Measurements from ENCODE around the gene PAK5.

PAK5 gene

DNA sequence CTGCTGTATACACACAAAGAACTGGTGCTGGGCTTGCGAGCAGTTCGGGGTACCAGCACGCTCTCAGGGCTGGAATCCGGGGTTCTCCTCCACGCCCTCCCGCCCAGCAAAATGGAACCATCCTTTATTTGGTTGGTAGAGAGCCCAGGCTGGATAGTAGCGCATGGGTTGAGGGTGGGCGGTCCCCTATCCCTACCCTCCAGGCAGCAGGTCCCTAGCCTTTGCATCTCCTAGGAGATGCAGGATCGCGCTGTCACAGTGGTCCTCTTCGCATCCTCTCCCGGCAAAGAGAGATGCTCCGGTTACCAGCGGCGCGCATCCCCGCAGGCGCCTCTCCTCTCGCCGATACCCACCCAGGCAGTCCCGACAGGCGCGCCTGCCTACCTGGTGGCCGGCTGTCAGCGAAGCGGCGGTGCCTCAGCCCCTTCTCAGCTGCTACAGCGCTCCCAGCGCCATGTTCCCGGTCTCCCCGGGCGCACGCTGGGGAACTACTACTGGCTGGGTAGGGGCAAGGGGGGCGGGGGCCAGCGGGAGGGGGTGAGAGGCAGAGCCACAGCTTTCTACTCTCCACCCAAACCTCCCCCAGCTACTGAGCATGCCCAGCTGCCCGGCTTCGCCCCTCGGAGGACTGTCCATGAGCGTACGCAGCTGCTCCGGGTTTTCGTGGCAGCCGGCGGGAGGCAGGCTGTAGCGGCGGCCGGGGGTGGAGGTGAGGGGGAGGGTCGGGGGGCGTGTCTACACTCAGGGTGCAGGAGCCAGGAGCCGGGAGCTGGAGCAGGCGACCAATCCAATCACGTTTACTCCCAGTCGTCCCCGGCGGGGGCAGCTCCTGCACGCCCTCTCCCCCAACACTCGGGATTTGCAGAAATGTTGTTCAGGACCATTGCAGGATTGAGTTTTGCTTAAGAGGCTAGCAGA lies at the start of gene PAK5:
Gene PAK5, minus strand, starts transcription at position 699 of the 918 bp plus-strand sequence. CDS start 194,748 bp downstream, outside the sequence.
- Mint-ChIP-seq H3K27me3 (peaks cover 16% of the 10 kb centered on the region), H3K9me3 (peaks cover 0 to 15% of the 10 kb centered on the region in 2 donors), H3K27ac (no peak within 1 kb of the TSS), H3K4me3 (no peak within 1 kb of the TSS), H3K4me1 (peaks cover 6% of the 10 kb centered on the region)
- DNase-seq (no peak), ATAC-seq (no peak)

DNA sequence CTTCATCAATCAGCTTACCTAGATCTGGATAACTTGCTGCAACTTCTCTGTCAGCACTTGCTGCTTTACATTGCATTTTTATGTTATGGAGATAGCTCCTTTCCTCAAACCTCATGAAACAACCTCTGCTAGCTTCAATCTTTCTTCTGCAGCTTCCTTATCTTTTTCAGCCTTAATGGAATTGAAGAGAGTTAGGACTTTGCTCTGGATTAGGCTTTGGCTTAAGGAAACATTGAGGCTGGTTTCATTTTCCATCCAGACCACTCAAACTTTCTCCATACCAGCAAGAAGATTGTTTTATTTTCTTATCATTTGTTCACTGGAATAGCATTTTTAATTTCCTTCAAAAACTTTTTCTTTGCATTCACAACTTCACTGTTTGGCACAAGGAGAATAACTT lies 48.8 kb upstream of the PAK5 start:
- no peaks in the 10 kb centered on the region for H3K4me1 Mint-ChIP-seq
- no peak overlapping the region for H3K4me3 Mint-ChIP-seq

DNA sequence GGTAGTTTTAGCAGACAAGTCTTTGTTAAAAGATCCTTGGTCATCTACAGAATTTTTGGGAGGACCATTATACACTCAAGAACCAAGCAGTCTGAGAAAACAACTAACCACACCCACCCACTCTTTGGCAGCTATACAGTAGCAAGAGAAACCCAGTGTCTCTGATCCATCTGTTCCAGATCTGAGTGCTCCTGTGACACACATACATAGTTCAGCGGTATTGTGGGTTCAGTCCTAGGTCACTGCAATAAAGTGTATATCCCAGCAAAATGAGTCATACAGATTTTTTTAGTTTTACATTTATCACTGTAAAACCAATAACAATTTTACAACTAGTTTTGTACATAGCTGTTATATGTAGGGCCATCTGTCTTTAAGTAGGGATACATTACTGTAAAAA lies 47.4 kb upstream of the PAK5 start:
- Mint-ChIP-seq H3K4me3 (no peak overlapping the region), H3K27me3 (no peaks in the 10 kb centered on the region), H3K27ac (no peak overlapping the region), H3K4me1 (no peaks in the 10 kb centered on the region), H3K9me3 (peaks cover 8 to 9% of the 10 kb centered on the region in 2 donors)
- DNase-seq (no peak), ATAC-seq (no peak)

More for the DNA sequence above, 48.8 kb upstream of the PAK5 start:
- no peak for DNase-seq
- ATAC-seq: no peak
- Mint-ChIP-seq H3K27me3 (no peaks in the 10 kb centered on the region), H3K9me3 (peaks cover 8 to 9% of the 10 kb centered on the region in 2 donors), H3K27ac (no peak overlapping the region)

DNA sequence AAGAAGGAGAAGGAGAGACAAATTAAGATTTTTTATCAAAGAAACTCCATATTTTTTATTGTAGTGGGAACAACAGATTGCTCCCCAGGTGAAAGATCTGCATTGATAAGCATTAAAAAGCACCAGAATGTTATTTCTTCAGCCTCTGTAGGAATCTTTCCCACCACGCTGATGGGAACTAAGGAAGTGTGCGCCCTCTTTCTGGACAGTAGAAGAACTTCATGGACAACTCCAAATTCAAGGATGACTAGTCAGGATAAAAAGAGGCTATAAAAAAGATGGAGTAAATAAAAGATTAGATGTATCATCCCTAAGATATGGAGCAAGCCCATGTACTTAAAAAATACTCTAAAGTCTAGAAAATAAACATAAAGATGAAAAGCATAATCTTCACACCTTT lies 45.8 kb upstream of the PAK5 start:
- Mint-ChIP-seq H3K27ac (no peak overlapping the region), H3K27me3 (no peaks in the 10 kb centered on the region), H3K9me3 (peaks cover 8% of the 10 kb centered on the region in 2 donors), H3K4me3 (no peak overlapping the region), H3K4me1 (no peaks in the 10 kb centered on the region)
- no peak for ATAC-seq
- DNase-seq: no peak

DNA sequence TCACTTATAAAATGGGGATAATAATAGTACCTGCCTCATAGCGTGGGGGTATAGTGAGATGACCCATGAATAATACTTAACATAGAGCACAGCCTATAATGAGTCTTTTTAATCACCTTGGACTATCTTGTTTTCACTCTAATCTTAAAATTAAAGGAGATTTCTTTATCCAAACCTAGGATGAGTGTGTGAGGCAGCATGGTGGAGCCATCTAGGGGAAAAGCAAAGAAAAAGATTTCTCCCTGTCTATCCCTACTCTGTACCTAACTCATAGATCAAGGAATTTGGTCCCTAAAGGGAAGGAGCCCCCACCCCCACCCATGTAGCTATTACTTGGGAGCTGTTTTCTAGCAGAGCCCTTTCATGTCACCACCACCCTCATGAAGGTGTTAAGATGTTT lies 45.2 kb upstream of the PAK5 start:
- DNase-seq (no peak), ATAC-seq (no peak)
- Mint-ChIP-seq H3K4me3 (no peak overlapping the region), H3K27ac (no peak overlapping the region), H3K9me3 (peaks cover 2 to 4% of the 10 kb centered on the region in 2 donors), H3K4me1 (no peaks in the 10 kb centered on the region), H3K27me3 (no peaks in the 10 kb centered on the region)

DNA sequence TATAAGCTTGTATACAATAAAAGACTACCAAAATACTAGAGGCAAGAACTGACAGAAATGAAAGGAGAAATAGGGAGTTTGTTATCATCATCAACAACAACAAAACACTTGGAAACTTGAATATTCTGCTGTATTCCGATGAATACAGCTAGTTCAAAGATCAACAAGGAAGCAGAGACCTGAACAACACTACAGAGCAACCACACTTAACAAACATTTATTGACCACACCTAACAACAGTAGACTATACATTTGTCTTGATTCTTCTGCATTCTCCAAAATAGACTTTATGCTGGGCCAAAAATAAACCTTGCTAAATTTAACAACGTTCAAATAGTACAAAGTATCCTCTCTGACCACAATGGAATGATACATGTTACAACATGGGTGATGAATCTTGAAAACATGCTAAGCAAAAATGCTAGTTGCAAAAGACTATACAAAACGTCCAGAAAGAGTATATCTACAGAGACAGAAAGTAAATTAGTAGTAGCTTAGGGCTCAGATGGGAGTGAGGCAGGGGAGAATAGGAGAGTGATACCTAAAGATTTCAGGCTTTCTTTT lies 39.1 kb upstream of the PAK5 start:
- ATAC-seq (no peak), DNase-seq (no peak)

DNA sequence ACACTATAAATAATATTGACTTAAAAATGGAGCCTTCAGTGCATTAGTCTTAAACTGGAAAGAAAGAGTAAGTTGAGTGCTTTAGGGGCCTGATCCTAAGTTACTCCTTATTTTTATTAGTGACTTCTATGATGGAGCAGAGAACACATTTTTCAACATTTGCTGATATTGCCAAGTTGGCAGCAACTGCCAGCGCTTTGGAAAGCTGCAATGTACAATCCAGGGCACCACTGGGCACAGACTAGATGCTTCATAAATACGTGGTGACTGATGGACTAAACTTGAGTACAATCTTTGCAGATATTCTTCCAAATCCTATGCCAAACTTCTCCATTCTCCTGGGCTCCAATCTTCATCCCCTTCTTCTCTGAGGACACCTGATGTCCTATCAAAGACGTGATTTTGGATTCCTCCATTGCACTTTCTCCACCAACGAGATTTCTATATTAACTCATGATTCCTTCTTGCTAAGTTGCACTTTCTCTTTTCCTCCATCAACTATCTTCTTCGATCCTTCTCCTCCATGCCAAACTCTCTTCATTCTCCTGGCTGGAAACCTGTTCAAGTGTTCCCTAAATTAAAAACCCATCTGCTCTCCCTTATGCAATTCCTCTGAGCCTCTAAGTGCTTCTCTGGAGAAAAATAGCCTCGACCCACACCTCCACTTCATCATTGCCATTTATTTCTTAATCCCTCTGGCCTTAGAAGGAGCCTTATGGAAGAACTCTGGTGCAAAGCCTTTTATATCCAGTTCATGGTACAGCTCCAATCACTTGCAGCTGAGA lies 28.5 kb upstream of the PAK5 start:
- Mint-ChIP-seq H3K9me3 (peaks cover 7 to 15% of the 10 kb centered on the region in 2 donors), H3K27me3 (no peaks in the 10 kb centered on the region), H3K4me3 (no peak overlapping the region), H3K27ac (no peak overlapping the region), H3K4me1 (no peaks in the 10 kb centered on the region)
- ATAC-seq: no peak
- DNase-seq: no peak

More for the DNA sequence above, 39.1 kb upstream of the PAK5 start:
- H3K4me1 Mint-ChIP-seq: no peaks in the 10 kb centered on the region
- H3K9me3 Mint-ChIP-seq: no peaks in the 10 kb centered on the region
- no peaks in the 10 kb centered on the region for H3K27me3 Mint-ChIP-seq
- no peak overlapping the region for H3K27ac Mint-ChIP-seq
- H3K4me3 Mint-ChIP-seq: no peak overlapping the region

DNA sequence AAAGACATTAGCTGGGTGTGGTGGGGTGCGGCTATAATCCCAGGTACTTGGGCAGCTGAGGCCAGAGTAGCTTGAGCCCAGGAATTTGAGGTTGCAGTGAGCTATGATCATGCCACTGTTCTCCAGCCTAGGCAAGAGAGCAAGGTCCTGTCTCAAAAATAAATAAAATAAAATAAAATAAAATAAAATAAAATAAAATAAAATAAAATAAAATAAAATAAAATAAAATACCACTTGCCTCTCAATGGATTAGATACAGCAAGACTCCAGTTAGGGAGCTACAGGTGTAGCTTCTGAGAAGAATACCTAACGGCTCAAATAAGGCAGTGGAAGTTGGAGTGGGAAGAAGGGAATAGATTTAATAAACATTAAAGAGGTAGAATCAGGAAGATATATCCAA lies 13.7 kb upstream of the PAK5 start:
- ATAC-seq (no peak), DNase-seq (no peak)
- H3K4me3 Mint-ChIP-seq: no peak overlapping the region
- H3K9me3 Mint-ChIP-seq: peaks cover 5 to 6% of the 10 kb centered on the region in 2 donors
- H3K4me1 Mint-ChIP-seq: no peaks in the 10 kb centered on the region
- no peak overlapping the region for H3K27ac Mint-ChIP-seq
- no peaks in the 10 kb centered on the region for H3K27me3 Mint-ChIP-seq

DNA sequence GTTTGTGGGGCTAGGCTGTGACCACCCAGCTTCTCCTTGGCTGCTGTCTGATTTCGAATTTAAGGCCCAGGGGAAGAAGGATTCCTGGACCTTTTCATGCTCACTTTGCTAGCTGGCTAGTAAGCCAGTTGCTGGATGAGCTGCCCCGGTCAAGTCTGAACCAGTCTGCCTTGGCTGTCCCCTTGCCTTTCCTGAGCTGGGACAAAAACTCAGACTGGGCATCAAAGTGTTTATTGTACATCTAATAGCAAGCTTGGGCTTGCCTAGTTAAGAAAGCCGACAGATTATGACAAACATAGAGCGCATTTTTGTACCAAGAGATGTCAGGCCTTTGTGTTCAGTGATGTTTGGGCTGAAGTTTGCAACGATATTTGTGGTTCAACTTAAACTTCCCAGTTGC lies 750 bp upstream of the PAK5 start:
- no peak overlapping the region for H3K27ac Mint-ChIP-seq
- peaks cover 16% of the 10 kb centered on the region for H3K27me3 Mint-ChIP-seq
- H3K4me3 Mint-ChIP-seq: no peak overlapping the region

DNA sequence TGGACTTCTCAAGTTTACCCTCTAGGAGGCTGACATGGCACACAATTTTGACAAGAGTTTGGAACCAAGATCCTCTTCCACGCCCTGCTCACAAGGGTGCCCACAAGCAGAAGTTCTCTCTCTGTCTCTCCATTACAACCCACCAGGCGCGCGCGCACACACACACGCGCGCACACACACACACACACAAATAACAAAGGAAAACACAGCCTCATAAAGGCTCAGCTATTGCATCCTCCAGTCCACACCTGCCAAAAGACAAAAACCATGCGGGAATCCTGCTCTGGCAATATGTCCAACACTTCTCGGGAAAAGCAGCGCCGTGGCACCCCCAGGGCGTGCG lies 870 bp downstream of the PAK5 start:
- peaks cover 0 to 15% of the 10 kb centered on the region in 2 donors for H3K9me3 Mint-ChIP-seq
- ATAC-seq (no peak), DNase-seq (no peak)
- H3K27ac Mint-ChIP-seq: no peak overlapping the region
- peaks cover 6% of the 10 kb centered on the region for H3K4me1 Mint-ChIP-seq
- H3K27me3 Mint-ChIP-seq: peaks cover 16% of the 10 kb centered on the region
- H3K4me3 Mint-ChIP-seq: no peak overlapping the region

More for the DNA sequence above, 750 bp upstream of the PAK5 start:
- Mint-ChIP-seq H3K4me1 (peaks cover 6% of the 10 kb centered on the region), H3K9me3 (peaks cover 0 to 15% of the 10 kb centered on the region in 2 donors)
- DNase-seq (no peak), ATAC-seq (no peak)

DNA sequence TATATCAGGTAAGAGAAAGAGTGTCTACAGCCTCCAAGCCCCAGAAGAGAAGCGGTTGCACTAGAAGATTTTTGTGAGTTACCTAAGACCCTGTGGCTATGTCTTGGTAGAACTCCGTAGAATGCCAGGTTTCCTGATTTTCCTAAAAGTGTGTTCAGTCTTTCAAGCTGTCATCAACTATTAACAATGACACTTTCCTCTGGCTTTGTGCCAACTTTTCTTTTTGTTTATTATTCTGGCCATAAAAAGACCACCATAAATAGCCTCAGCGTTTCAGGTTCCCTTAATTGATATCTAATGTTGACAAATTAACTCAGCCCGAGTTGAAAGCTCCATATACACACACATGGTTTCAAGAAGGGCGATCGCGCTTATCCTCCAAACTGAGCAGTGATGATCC lies 1.2 kb downstream of the PAK5 start:
- no peak overlapping the region for H3K4me3 Mint-ChIP-seq
- ATAC-seq (no peak), DNase-seq (no peak)
- peaks cover 0 to 15% of the 10 kb centered on the region in 2 donors for H3K9me3 Mint-ChIP-seq
- peaks cover 16% of the 10 kb centered on the region for H3K27me3 Mint-ChIP-seq
- H3K27ac Mint-ChIP-seq: no peak overlapping the region
- peaks cover 6% of the 10 kb centered on the region for H3K4me1 Mint-ChIP-seq

DNA sequence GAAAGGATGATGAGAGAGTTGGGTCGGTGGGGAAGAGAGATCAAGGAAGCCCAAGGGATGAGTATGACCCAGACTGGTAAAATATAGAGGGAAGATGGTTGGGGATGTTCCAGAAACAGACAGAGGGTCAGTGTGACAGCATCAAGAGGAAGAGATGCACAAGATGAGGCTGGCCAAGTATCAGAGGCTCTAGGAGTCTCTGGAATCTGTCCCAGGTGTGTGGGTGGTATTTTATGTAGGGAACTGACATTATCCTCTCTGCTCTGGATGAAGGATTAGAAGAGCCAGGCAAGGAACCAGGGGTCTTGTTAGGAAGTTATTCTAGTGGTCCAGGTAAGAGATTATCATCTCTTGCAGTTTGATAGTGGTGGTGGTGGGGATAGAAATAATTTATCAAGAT lies 3.6 kb downstream of the PAK5 start:
- no peak for ATAC-seq
- peaks cover 0 to 8% of the 10 kb centered on the region in 2 donors for H3K9me3 Mint-ChIP-seq
- no peak for DNase-seq
- no peak overlapping the region for H3K27ac Mint-ChIP-seq
- peaks cover 6% of the 10 kb centered on the region for H3K4me1 Mint-ChIP-seq
- H3K4me3 Mint-ChIP-seq: no peak overlapping the region
- peaks cover 16% of the 10 kb centered on the region for H3K27me3 Mint-ChIP-seq

DNA sequence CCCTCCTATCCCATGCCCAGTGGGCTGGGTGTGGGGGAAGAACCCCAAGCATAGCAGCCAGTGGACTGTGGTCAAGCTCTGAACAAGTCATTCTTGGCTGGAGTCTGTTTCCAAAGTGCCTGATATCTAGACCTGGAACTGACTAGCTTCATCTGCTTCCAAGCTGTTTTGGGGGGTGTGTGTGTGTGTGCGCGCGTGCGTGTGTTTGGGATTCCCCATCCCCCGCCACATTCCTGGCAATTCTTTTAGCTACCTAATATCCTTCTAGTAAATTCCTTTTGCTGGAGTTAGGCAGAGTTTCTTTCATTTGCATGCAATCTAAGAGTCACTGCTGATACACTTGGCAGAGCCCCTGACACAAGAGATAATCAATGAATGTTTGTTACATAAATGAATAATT lies 7.8 kb downstream of the PAK5 start:
- DNase-seq (no peak), ATAC-seq (no peak)
- H3K4me3 Mint-ChIP-seq: no peak overlapping the region
- H3K27me3 Mint-ChIP-seq: no peaks in the 10 kb centered on the region
- no peaks in the 10 kb centered on the region for H3K4me1 Mint-ChIP-seq
- no peak overlapping the region for H3K27ac Mint-ChIP-seq
- H3K9me3 Mint-ChIP-seq: no peaks in the 10 kb centered on the region

DNA sequence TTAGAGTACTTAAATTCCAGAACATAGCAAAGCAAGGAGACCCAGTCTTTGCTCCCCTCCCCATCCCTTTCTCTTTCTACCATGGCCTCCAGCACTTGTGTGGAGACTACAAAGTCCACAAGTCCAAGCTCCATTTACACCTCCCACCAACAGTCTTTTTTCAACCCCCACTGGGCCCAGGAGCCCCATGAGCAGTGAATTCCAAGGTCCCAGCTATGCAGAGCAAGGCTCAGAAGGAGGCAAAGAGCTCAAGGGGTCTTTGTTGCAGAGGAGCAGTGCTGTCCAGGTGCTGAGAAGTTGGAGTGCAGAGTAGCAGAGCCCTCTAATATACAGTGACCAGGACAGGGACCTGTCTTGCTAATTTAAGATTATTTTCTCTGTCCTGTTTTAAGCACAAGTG lies 9.0 kb downstream of the PAK5 start:
- no peaks in the 10 kb centered on the region for H3K9me3 Mint-ChIP-seq
- no peak overlapping the region for H3K27ac Mint-ChIP-seq
- ATAC-seq: no peak
- H3K4me3 Mint-ChIP-seq: no peak overlapping the region
- no peaks in the 10 kb centered on the region for H3K4me1 Mint-ChIP-seq
- H3K27me3 Mint-ChIP-seq: no peaks in the 10 kb centered on the region
- DNase-seq: no peak

DNA sequence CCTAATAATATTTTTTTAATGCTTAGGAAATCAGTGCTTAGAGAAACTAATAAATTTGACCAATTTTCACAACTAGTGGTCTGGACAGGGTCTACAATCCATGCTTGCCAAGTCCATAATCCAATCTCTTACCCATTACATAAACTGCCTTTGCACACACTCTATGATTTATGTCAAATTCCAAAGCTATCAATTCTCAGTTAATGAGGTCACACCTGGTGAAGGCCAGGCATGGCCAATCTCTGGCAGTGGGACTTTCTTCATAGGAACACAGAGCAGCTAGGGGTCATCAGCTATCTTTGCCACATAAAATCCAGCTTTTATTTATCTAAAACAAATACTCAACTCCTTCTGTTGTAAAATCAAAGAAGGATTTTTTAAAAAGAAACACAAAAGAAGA lies 21.2 kb downstream of the PAK5 start:
- DNase-seq (no peak), ATAC-seq (no peak)
- peaks cover 0 to 6% of the 10 kb centered on the region in 2 donors for H3K9me3 Mint-ChIP-seq
- no peak overlapping the region for H3K27ac Mint-ChIP-seq
- H3K4me1 Mint-ChIP-seq: no peaks in the 10 kb centered on the region
- no peak overlapping the region for H3K4me3 Mint-ChIP-seq
- H3K27me3 Mint-ChIP-seq: no peaks in the 10 kb centered on the region

DNA sequence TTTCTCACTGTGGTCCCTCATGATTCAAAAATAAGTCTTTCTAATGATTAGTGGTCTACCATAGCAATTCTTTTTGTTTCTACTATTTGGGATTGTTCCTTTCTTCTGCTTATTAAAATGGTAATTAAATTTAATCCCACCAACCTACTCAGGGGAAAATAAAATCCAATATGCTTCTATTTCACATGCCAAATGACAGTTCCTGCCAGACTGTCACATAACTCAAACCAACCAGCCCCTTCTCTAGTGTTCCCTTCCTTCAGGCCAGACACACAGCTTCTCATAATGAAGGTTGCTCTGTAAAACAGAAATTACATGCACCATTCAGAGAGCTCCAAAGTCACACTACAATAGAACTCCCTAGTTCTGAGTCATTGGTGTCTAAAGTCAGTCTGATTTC lies 23.2 kb downstream of the PAK5 start:
- Mint-ChIP-seq H3K9me3 (peaks cover 0 to 6% of the 10 kb centered on the region in 2 donors), H3K27ac (no peak overlapping the region), H3K4me1 (no peaks in the 10 kb centered on the region), H3K27me3 (no peaks in the 10 kb centered on the region), H3K4me3 (no peak overlapping the region)
- ATAC-seq: no peak
- no peak for DNase-seq
